HG02571 (cell line): ENCODE results near the gene PLA2G5.

Source experiments
- ATAC-seq: cut with Tn5 transposase; IDR thresholded peaks from one replicate; pipeline ENCODE4 v1.9.1; 2021; ENCODE audit warnings: mild to moderate bottlenecking, moderate library complexity; ENCODE audit not compliant: unreplicated experiment

The PLA2G5 gene

GRCh38 chr1:20089328-20090077, 19.5 kb downstream of the PLA2G5 start:
- no peak for ATAC-seq

- no peak for ATAC-seq
Measured at GRCh38 chr1:20090119-20090518, 20.1 kb downstream of the PLA2G5 start.

GRCh38 chr1:20090641-20091040, 20.6 kb downstream of the PLA2G5 start:
- no peak for ATAC-seq

GRCh38 chr1:20093303-20093702, 23.3 kb downstream of the PLA2G5 start:
- ATAC-seq = no peak

GRCh38 chr1:20093940-20094391, 24.0 kb downstream of the PLA2G5 start:
- ATAC-seq = no peak

GRCh38 chr1:20095564-20096434, 25.8 kb downstream of the PLA2G5 start:
- ATAC-seq = no peak

- no peak for ATAC-seq
Measured at GRCh38 chr1:20096840-20097447, 26.9 kb downstream of the PLA2G5 start.

GRCh38 chr1:20099533-20099932, 29.5 kb downstream of the PLA2G5 start:
- no peak for ATAC-seq

GRCh38 chr1:20100632-20101355, 30.8 kb downstream of the PLA2G5 start:
- ATAC-seq = no peak

- ATAC-seq = no peak
Measured at GRCh38 chr1:20102875-20103274, 32.9 kb downstream of the PLA2G5 start.

GRCh38 chr1:20105856-20106255, 35.9 kb downstream of the PLA2G5 start:
- no peak for ATAC-seq

- ATAC-seq = no peak
Measured at GRCh38 chr1:20107351-20107750, 37.4 kb downstream of the PLA2G5 start.

GRCh38 chr1:20107796-20108195, 37.8 kb downstream of the PLA2G5 start:
- ATAC-seq = no peak

GRCh38 chr1:20108366-20109123, 38.6 kb downstream of the PLA2G5 start:
- no peak for ATAC-seq

GRCh38 chr1:20109223-20109856, 39.3 kb downstream of the PLA2G5 start:
- ATAC-seq = no peak

GRCh38 chr1:20110679-20111078, 40.7 kb downstream of the PLA2G5 start:
- no peak for ATAC-seq

- ATAC-seq = no peak
Measured at GRCh38 chr1:20111452-20111851, 41.5 kb downstream of the PLA2G5 start.

GRCh38 chr1:20112279-20113000, 42.4 kb downstream of the PLA2G5 start:
- no peak for ATAC-seq

GRCh38 chr1:20114021-20114648, 44.1 kb downstream of the PLA2G5 start:
- no peak for ATAC-seq
